HL-60 (cell line): ENCODE measurements around the gene DKK3.
"Not testable (repeated sequence)": the region's sequence is repeated elsewhere in the genome, so short reads cannot be mapped to it uniquely, and the experiment has no call there.

Source experiments
- DNase-seq, 2 experiments: peaks; one replicate each; pipeline ENCODE4 v3.0.0-alpha.2; 2010 to 2020; ENCODE audit warnings: low read depth in 1 of 2, low spot score in 1 of 2
- H3K27ac ChIP-seq: fragments of 250-450 bp; sonication (Bioruptor Pico); replicated peaks from 2 replicates; pipeline ENCODE4 v1.5.1; 2020; ENCODE audit warnings: mild to moderate bottlenecking, moderate library complexity
- H3K27me3 ChIP-seq: fragments of 250-450 bp; sonication (Bioruptor Pico); 2 replicates; pipeline ENCODE4 v1.5.1; 2021; ENCODE audit warnings: mild to moderate bottlenecking, moderate library complexity; ENCODE audit not compliant: insufficient read depth, poor library complexity, severe bottlenecking
- H3K4me3 ChIP-seq: replicated peaks from 2 replicates; pipeline ENCODE4 v1.5.1; 2011; ENCODE audit warnings: mild to moderate bottlenecking, control low read depth, low read length; ENCODE audit not compliant: insufficient read depth
- GABPA ChIP-seq: IDR thresholded peaks from 2 replicates; pipeline ENCODE4 v1.6.1; 2012; ENCODE audit warnings: low read depth
- POLR2AphosphoS5 ChIP-seq: IDR thresholded peaks from 2 replicates; pipeline ENCODE4 v1.6.1; 2012; ENCODE audit warnings: low read depth
- SPI1 ChIP-seq: IDR thresholded peaks from 2 replicates; pipeline ENCODE4 v1.6.1; 2012; ENCODE audit warnings: low read depth, mild to moderate bottlenecking, borderline replicate concordance
- TF ChIP-seq, protein P1 (sequence below): IDR thresholded peaks from 2 replicates; pipeline ENCODE4 v1.6.1; 2012; ENCODE audit warnings: low read depth; ENCODE audit not compliant: insufficient replicate concordance
- TF ChIP-seq, protein P2 (sequence below): IDR thresholded peaks from one replicate; pipeline ENCODE4 v1.5.1; 2011; ENCODE audit warnings: low read length, control low read depth, inconsistent platforms; ENCODE audit not compliant: insufficient read depth

The DKK3 gene

DNA sequence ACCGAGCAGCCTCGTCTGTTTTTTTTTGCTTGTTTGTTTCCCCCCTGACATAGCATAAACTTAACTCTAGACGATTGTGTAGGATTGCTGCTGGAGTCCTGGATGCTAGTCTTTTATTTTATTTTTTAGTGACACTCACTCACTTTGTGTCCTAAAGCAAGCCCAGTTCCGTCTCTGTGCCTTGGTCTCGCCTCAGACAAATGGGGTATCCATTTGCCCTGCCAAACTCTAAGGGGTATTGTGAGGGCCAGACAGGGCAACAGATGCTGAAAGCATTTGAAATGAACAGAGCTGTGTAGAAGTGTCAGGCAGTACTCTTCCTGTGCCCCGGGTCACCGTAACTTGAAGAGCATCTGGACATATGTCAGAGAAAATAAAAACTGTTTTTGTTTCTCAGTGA, 34.8 kb upstream of the DKK3 start:
- H3K27ac ChIP-seq, result no peak overlapping the region
- no peak overlapping the region for H3K4me3 ChIP-seq
- no peak for DNase-seq
- no peaks in the 10 kb centered on the region for H3K27me3 ChIP-seq
- no peak for TF ChIP-seq POLR2AphosphoS5
- TF ChIP-seq, protein P1, sequence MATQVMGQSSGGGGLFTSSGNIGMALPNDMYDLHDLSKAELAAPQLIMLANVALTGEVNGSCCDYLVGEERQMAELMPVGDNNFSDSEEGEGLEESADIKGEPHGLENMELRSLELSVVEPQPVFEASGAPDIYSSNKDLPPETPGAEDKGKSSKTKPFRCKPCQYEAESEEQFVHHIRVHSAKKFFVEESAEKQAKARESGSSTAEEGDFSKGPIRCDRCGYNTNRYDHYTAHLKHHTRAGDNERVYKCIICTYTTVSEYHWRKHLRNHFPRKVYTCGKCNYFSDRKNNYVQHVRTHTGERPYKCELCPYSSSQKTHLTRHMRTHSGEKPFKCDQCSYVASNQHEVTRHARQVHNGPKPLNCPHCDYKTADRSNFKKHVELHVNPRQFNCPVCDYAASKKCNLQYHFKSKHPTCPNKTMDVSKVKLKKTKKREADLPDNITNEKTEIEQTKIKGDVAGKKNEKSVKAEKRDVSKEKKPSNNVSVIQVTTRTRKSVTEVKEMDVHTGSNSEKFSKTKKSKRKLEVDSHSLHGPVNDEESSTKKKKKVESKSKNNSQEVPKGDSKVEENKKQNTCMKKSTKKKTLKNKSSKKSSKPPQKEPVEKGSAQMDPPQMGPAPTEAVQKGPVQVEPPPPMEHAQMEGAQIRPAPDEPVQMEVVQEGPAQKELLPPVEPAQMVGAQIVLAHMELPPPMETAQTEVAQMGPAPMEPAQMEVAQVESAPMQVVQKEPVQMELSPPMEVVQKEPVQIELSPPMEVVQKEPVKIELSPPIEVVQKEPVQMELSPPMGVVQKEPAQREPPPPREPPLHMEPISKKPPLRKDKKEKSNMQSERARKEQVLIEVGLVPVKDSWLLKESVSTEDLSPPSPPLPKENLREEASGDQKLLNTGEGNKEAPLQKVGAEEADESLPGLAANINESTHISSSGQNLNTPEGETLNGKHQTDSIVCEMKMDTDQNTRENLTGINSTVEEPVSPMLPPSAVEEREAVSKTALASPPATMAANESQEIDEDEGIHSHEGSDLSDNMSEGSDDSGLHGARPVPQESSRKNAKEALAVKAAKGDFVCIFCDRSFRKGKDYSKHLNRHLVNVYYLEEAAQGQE, result no peak
- TF ChIP-seq SPI1, result no peak
- TF ChIP-seq GABPA, result no peak
- TF ChIP-seq, protein P2, sequence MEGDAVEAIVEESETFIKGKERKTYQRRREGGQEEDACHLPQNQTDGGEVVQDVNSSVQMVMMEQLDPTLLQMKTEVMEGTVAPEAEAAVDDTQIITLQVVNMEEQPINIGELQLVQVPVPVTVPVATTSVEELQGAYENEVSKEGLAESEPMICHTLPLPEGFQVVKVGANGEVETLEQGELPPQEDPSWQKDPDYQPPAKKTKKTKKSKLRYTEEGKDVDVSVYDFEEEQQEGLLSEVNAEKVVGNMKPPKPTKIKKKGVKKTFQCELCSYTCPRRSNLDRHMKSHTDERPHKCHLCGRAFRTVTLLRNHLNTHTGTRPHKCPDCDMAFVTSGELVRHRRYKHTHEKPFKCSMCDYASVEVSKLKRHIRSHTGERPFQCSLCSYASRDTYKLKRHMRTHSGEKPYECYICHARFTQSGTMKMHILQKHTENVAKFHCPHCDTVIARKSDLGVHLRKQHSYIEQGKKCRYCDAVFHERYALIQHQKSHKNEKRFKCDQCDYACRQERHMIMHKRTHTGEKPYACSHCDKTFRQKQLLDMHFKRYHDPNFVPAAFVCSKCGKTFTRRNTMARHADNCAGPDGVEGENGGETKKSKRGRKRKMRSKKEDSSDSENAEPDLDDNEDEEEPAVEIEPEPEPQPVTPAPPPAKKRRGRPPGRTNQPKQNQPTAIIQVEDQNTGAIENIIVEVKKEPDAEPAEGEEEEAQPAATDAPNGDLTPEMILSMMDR, result no peak

DNA sequence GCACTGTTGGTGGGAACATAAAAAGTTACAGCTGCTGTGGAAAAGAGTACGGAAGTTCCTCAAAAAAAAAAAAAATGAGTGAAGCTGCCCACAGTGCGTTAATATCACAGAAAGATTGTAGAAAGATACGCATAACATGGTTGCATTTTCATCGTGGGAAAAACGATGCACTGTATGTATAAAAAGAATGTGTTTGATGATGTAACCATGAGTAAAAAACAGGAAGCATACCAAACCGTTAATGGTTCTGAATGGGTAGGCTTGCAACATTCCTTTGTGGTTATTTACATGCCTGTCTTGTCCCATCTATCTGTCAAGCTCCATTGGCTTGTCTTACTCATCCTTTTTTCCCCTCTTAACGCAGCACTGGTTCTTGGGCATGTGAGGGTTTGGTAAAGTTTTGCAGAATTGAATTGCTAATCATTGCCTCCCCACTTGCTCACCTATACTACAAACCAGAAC, 33.8 kb upstream of the DKK3 start:
- no peak overlapping the region for H3K4me3 ChIP-seq
- TF ChIP-seq SPI1 (peak; percentile 18; the same call in 1 of the 2 replicates), POLR2AphosphoS5 (peak; percentile 42; the same call in 1 of the 2 replicates), GABPA (no peak; the same call in 1 of the 2 replicates)
- H3K27me3 ChIP-seq, result no peaks in the 10 kb centered on the region
- peak overlapping the region; percentile 38 for H3K27ac ChIP-seq
- peak; percentile 74 to 78 for DNase-seq

DNA sequence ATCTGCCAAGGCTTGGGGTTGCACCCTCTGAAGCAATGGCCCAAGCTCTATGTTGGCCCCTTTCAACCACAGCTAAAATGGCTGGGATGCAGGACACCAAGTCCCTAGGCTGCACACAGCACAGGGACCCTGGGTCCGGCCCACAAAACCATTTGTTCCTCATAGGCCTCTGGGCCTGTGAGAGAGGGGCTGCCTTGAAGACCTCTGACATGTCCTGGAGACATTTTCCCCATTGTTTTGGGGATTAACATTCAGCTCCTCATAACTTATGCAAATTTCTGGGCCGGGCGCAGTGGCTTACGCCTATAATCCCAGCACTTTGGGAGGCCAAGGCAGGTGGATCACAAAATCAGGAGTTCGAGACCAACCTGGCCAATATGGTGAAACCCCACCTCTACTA, 32.3 kb upstream of the DKK3 start:
- not testable (repeated sequence) for DNase-seq, H3K4me3 ChIP-seq, H3K27me3 ChIP-seq, H3K27ac ChIP-seq

DNA sequence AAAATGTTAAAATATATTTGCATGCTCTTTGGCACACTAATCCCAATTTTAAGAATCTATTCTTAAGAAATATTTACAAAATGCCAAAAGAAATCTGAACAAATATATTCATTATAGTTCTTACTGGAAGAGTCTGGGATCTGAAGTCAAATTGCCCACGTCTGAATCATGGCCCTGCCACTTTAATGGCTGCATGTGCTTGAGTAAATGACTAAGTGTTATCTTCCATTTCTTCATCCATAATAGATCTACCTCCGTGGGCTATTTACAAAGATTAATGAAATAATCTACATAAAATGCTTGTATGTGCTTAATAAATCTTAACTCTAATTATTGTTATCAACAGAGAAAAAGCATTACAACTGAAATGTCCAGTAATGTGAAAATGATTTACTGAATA, 24.5 kb upstream of the DKK3 start:
- DNase-seq, result no peak
- Histone ChIP-seq H3K4me3 (no peak overlapping the region), H3K27me3 (no peaks in the 10 kb centered on the region), H3K27ac (no peak overlapping the region)
- TF ChIP-seq GABPA, result no peak
- no peak for TF ChIP-seq POLR2AphosphoS5
- TF ChIP-seq SPI1, result no peak
- TF ChIP-seq, protein P2, result no peak
- TF ChIP-seq, protein P1, result no peak
